ENCODE results near the gene TNFRSF1B.

TNFRSF1B gene

GRCh38 chr1:12166834-12167492 is at the start of gene TNFRSF1B:
TSS of gene TNFRSF1B (plus strand) at chr1:12166991. CDS start at chr1:12167092, 101 bp downstream.
- DNase-seq = no peak

- DNase-seq = no peak
Measured at GRCh38 chr1:12121212-12122003, 45.4 kb upstream of the TNFRSF1B start.

- DNase-seq = no peak
Measured at GRCh38 chr1:12123172-12123571, 43.6 kb upstream of the TNFRSF1B start.

- DNase-seq = peak; percentile 3
Measured at GRCh38 chr1:12124693-12125421, 41.9 kb upstream of the TNFRSF1B start.

GRCh38 chr1:12125422-12126355 is 41.1 kb upstream of the TNFRSF1B start:
- no peak for DNase-seq

- no peak for DNase-seq
Measured at GRCh38 chr1:12126781-12127180, 40.0 kb upstream of the TNFRSF1B start.

- no peak for DNase-seq
Measured at GRCh38 chr1:12127206-12127810, 39.5 kb upstream of the TNFRSF1B start.

DNA sequence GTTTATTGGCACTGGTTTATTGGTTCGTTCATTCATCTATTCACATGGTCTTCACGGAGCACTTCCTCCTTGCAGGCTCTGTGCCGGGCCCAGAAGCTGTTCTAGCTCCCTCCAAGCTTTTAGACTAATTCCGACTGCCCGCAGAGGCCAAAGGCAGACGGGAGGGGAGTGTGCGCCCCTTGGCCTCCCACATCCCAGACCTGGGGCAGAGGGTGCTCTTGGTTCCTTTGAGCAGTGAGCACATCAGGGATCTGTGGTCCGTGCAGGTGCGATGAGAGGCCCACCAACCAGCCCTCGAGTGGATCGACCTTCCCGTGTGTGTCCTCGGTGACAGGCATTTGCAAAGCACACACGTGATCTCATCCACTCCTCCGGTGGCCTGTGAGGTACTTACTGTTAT is 38.7 kb upstream of the TNFRSF1B start:
- no peak for DNase-seq

GRCh38 chr1:12129624-12130023 is 37.2 kb upstream of the TNFRSF1B start:
- DNase-seq = no peak

- DNase-seq = no peak
Measured at GRCh38 chr1:12130466-12131130, 36.2 kb upstream of the TNFRSF1B start.

- DNase-seq = no peak
Measured at GRCh38 chr1:12132078-12132477, 34.7 kb upstream of the TNFRSF1B start.

DNA sequence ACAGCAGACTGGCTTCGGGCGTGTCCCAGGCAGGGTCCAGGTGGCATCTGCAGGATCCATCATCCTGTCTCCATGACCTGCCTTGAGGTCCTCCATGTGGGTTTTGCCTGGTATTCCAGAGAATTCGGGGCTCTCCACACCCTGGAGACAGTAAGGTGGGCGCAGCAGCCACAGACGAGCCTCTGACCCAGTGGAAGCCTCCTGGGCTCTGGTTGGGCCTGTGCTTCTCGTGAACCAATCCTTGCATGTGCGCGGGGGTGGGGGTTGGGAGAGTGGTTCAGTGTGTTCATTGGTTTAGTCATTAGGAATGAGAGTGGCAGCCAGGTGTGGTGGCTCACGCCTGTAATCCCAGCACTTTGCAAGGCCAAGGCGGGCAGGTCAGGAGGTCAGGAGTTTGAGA is 32.1 kb upstream of the TNFRSF1B start:
- DNase-seq = no peak

GRCh38 chr1:12135612-12136011 is 31.2 kb upstream of the TNFRSF1B start:
- DNase-seq = no peak

DNA sequence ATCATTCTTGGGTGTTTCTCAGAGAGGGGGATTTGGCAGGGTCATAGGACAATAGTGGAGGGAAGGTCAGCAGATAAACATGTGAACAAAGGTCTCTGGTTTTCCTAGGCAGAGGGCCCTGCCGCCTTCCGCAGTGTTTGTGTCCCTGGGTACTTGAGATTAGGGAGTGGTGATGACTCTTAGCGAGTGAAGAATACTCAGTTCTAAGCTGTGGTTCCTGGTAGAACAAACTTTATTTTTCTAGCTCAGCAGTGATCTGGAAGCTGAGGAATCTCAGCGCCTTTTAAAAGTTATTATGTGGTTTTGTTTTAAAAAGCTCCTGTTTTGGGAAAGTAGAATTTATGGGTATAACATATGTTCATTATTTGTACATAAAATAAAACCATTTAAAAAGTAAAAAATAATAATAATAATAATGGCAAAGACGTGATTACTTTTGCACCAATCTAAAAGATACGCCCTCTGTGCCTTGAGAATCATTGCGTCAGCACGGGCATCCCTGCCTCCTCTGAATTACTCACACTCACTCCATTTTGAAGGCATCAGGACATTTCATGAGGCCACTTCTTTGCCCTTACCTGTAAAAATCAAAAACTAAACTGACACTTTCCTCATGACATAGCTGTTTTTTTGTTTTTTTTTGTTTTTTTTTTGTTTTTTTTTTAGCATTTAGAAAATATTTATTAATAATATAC is 29.7 kb upstream of the TNFRSF1B start:
- no peak for DNase-seq

- no peak for DNase-seq
Measured at GRCh38 chr1:12138196-12139168, 28.3 kb upstream of the TNFRSF1B start.

- DNase-seq = no peak
Measured at GRCh38 chr1:12140016-12140415, 26.8 kb upstream of the TNFRSF1B start.

GRCh38 chr1:12140515-12141162 is 26.2 kb upstream of the TNFRSF1B start:
- no peak for DNase-seq

- no peak for DNase-seq
Measured at GRCh38 chr1:12141163-12141850, 25.5 kb upstream of the TNFRSF1B start.

Data from NCI-H1048 (cell line).